H1 (cell line): ENCODE data around the gene SMIM17. TPM values are rescaled to one million over a fixed set of nuclear protein-coding genes. Genes with fewer than 3 reads are reported as not detected.

ENCODE experiments used
- ATF2 ChIP-seq: IDR thresholded peaks from 2 replicates; pipeline ENCODE4 v1.6.1; 2012; ENCODE audit warnings: low read length, inconsistent platforms
- CHD2 ChIP-seq: IDR thresholded peaks from 2 replicates; pipeline ENCODE4 v1.6.1; 2012; ENCODE audit warnings: low read length, improper control_type of control experiment
- CTBP2 ChIP-seq: IDR thresholded peaks from 2 replicates; pipeline ENCODE4 v1.7.0; 2011; ENCODE audit warnings: borderline replicate concordance, mild to moderate bottlenecking, moderate library complexity, mixed read lengths, low read length; ENCODE audit not compliant: insufficient read depth, insufficient read length
- KDM4A ChIP-seq: IDR thresholded peaks from one replicate; pipeline ENCODE4 v1.7.1; 2012; ENCODE audit warnings: low read depth, mild to moderate bottlenecking, moderate library complexity, low read length, inconsistent platforms; ENCODE audit not compliant: severe bottlenecking
- SRF ChIP-seq: IDR thresholded peaks from 2 replicates; pipeline ENCODE4 v1.6.1; 2011; ENCODE audit warnings: mild to moderate bottlenecking, low read depth, low read length, moderate library complexity
- polyA plus RNA-seq, 7 experiments: library from polyadenylated mRNA; depleted of rRNA in 3 of 7; stranded (reverse) in 5 of 7; unstranded in 2 of 7; fragments of >200 nt in 5 of 7; fragments of 200-250 nt in 2 of 7; gene quantifications; 1 replicate in 5 of 7; 2 replicates in 1 of 7; 4 replicates in 1 of 7; pipeline versions ENCODE4 v1.2.1 to v1.2.3, GENCODE V29; 2011 to 2013; ENCODE audit warnings: missing spikeins in 2 of 7, mixed read lengths in 2 of 7
- total RNA-seq: library from RNA; stranded (reverse); fragmentation: NEBNext Ultra II Directional; extraction: Animal tissue kit (Norgen Biotek cat#: 25700); gene quantifications from 2 replicates; pipeline ENCODE4 v1.2.1, GENCODE V29; 2021
- TF ChIP-seq, protein P1 (sequence below): IDR thresholded peaks from 2 replicates; pipeline ENCODE4 v1.6.1; 2012; ENCODE audit warnings: inconsistent platforms

Gene SMIM17
- total and polyA plus RNA-seq, 2 of the 8 experiments (the other 6 are each of a cell fraction or from before 2014, with no cell fraction given) = 0.06 TPM; not detected in 1

DNA sequence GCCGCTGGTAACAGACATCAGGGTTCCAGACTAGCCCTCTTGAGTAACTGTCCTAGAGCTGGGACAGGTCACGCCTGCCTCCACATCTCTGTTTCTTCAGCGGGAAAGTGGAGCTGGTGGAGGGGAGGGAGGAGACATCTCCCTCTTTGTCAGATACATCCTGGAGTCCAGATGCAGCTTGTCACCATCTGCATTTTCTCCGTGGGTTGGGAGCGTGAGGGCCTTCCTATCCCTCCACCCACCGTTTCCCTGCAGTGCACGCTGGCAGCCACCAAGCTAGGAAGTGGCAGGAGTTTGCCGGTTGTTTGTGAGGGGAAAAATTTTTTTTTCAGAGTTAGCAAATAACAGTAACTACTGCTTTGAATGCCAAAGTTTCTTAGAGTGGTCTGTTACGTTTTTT, 20.0 kb upstream of the SMIM17 start (continued):
- no peak for TF ChIP-seq SRF
- TF ChIP-seq CHD2 = no peak
- TF ChIP-seq, protein P1, sequence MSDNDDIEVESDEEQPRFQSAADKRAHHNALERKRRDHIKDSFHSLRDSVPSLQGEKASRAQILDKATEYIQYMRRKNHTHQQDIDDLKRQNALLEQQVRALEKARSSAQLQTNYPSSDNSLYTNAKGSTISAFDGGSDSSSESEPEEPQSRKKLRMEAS = no peak
- TF ChIP-seq KDM4A = no peak
- TF ChIP-seq CTBP2 = no peak
- no peak for TF ChIP-seq ATF2
